ENCODE data around the gene PRKD3. TPM values are rescaled to one million over a fixed set of nuclear protein-coding genes. Genes with fewer than 3 reads are reported as not detected.

Gene PRKD3
- total and polyA plus RNA-seq, 2 donors (not counting 1 experiment from before 2014, with no cell fraction given) = 48.0 to 67.7 TPM

GRCh38 chr2:37348155-37348554, 23.5 kb upstream of the PRKD3 start:
- H3K79me2 ChIP-seq (ENCODE audit: control insufficient read depth, insufficient read depth, low read length) = no peaks in the 10 kb centered on the region
- H3K4me1 ChIP-seq (ENCODE audit: control insufficient read depth, extremely low read depth, insufficient read depth, low read length) = no peaks in the 10 kb centered on the region
- TF ChIP-seq EZH2 (IDR thresholded peaks at IDR 0.05; ENCODE audit: low read length, missing control alignments) (no peak), CTCF (conservative IDR thresholded peaks at IDR 0.05 in 1 of 2, IDR thresholded peaks at IDR 0.05 in 1 of 2; ENCODE audit: low read depth in 1 of 2, low read length in 2 of 2) (no peak)
- H3K4me3 ChIP-seq (replicated peaks in 1 of 4; ENCODE audit: control extremely low read depth in 1 of 4, insufficient read depth in 1 of 4, low read depth in 3 of 4, low read length in 4 of 4) = no peak overlapping the region
- no peak overlapping the region for H3K9ac ChIP-seq (ENCODE audit: insufficient read depth, low read length)
- no peaks in the 10 kb centered on the region for H3K36me3 ChIP-seq (ENCODE audit: control insufficient read depth, insufficient read depth, low read length)
- no peak overlapping the region for H3K27ac ChIP-seq (ENCODE audit: insufficient read depth, low read length)
- H3K9me3 ChIP-seq (ENCODE audit: control insufficient read depth, insufficient read depth, low read depth, low read length) = no peaks in the 10 kb centered on the region
- no peak overlapping the region for H2AFZ ChIP-seq (ENCODE audit: low read length)
- no peaks in the 10 kb centered on the region for H4K20me1 ChIP-seq (ENCODE audit: control insufficient read depth, extremely low read depth, insufficient read depth, low read length)
- no peak for DNase-seq (ENCODE audit: low read depth in 2 of 2)
- H3K27me3 ChIP-seq (ENCODE audit: control insufficient read depth, insufficient read depth, low read length) = no peaks in the 10 kb centered on the region
- H3K4me2 ChIP-seq (ENCODE audit: extremely low read depth, insufficient read depth, low read length) = no peak overlapping the region

- peak within 1 kb of the TSS; percentile 63 to 68 (median 63) for H3K4me3 ChIP-seq (replicated peaks in 1 of 4; ENCODE audit: control extremely low read depth in 1 of 4, insufficient read depth in 1 of 4, low read depth in 3 of 4, low read length in 4 of 4)
- H3K79me2 ChIP-seq (ENCODE audit: control insufficient read depth, insufficient read depth, low read length) = no peaks in the 10 kb centered on the region
- peak within 1 kb of the TSS; percentile 5 for H3K9ac ChIP-seq (ENCODE audit: insufficient read depth, low read length)
- H3K9me3 ChIP-seq (ENCODE audit: control insufficient read depth, insufficient read depth, low read depth, low read length) = no peaks in the 10 kb centered on the region
- no peaks in the 10 kb centered on the region for H4K20me1 ChIP-seq (ENCODE audit: control insufficient read depth, extremely low read depth, insufficient read depth, low read length)
- peak within 1 kb of the TSS; percentile 89 for H3K4me2 ChIP-seq (ENCODE audit: extremely low read depth, insufficient read depth, low read length)
- H3K27me3 ChIP-seq (ENCODE audit: control insufficient read depth, insufficient read depth, low read length) = no peaks in the 10 kb centered on the region
- peak; percentile 11 to 68 for DNase-seq (ENCODE audit: low read depth in 2 of 2)
- TF ChIP-seq CTCF (conservative IDR thresholded peaks at IDR 0.05 in 1 of 2, IDR thresholded peaks at IDR 0.05 in 1 of 2; ENCODE audit: low read depth in 1 of 2, low read length in 2 of 2) = no peak
- no peak for TF ChIP-seq EZH2 (IDR thresholded peaks at IDR 0.05; ENCODE audit: low read length, missing control alignments)
- H2AFZ ChIP-seq (ENCODE audit: low read length) = peak within 1 kb of the TSS; percentile 85
- H3K36me3 ChIP-seq (ENCODE audit: control insufficient read depth, insufficient read depth, low read length) = no peaks in the 10 kb centered on the region
- no peaks in the 10 kb centered on the region for H3K4me1 ChIP-seq (ENCODE audit: control insufficient read depth, extremely low read depth, insufficient read depth, low read length)
- H3K27ac ChIP-seq (ENCODE audit: insufficient read depth, low read length) = no peak within 1 kb of the TSS
Observed at GRCh38 chr2:37344453-37345361, 20.1 kb upstream of the PRKD3 start, which contains the start of gene QPCT. QPCT (plus strand) TSS chr2:37344630; CDS start chr2:37344732, 102 bp downstream.

- no peaks in the 10 kb centered on the region for H3K27me3 ChIP-seq (ENCODE audit: control insufficient read depth, insufficient read depth, low read length)
- peak overlapping the region; percentile 63 to 68 (median 63) for H3K4me3 ChIP-seq (replicated peaks in 1 of 4; ENCODE audit: control extremely low read depth in 1 of 4, insufficient read depth in 1 of 4, low read depth in 3 of 4, low read length in 4 of 4)
- DNase-seq (ENCODE audit: low read depth in 2 of 2) = peak; percentile 46 to 76
- peak overlapping the region; percentile 69 for H2AFZ ChIP-seq (ENCODE audit: low read length)
- peak overlapping the region; percentile 89 for H3K4me2 ChIP-seq (ENCODE audit: extremely low read depth, insufficient read depth, low read length)
- no peaks in the 10 kb centered on the region for H3K36me3 ChIP-seq (ENCODE audit: control insufficient read depth, insufficient read depth, low read length)
- H3K9ac ChIP-seq (ENCODE audit: insufficient read depth, low read length) = no peak overlapping the region
- no peaks in the 10 kb centered on the region for H4K20me1 ChIP-seq (ENCODE audit: control insufficient read depth, extremely low read depth, insufficient read depth, low read length)
- H3K4me1 ChIP-seq (ENCODE audit: control insufficient read depth, extremely low read depth, insufficient read depth, low read length) = no peaks in the 10 kb centered on the region
- no peaks in the 10 kb centered on the region for H3K9me3 ChIP-seq (ENCODE audit: control insufficient read depth, insufficient read depth, low read depth, low read length)
- H3K79me2 ChIP-seq (ENCODE audit: control insufficient read depth, insufficient read depth, low read length) = no peaks in the 10 kb centered on the region
- TF ChIP-seq EZH2 (IDR thresholded peaks at IDR 0.05; ENCODE audit: low read length, missing control alignments) = no peak
- TF ChIP-seq CTCF (conservative IDR thresholded peaks at IDR 0.05 in 1 of 2, IDR thresholded peaks at IDR 0.05 in 1 of 2; ENCODE audit: low read depth in 1 of 2, low read length in 2 of 2) = peak; percentile 46 to 50
- H3K27ac ChIP-seq (ENCODE audit: insufficient read depth, low read length) = no peak overlapping the region
Observed at GRCh38 chr2:37343537-37344434, 19.2 kb upstream of the PRKD3 start.

Data from fibroblast of lung (primary cell).